DMS153 (cell line): Measurements from ENCODE around the gene PCDHGB5.
"Not testable (repeated sequence)": the region's sequence is repeated elsewhere in the genome, so short reads cannot be mapped to it uniquely, and the experiment has no call there.

Experiments
- DNase-seq: peaks from one replicate; lab custom pipeline; 2025; lab: John Stamatoyannopoulos, UW

The PCDHGB5 gene

GRCh38 chr5:141397756-141398551, at the start of gene PCDHGB5:
TSS of gene PCDHGB5 (plus strand) at chr5:141397947. CDS start at chr5:141398128, 181 bp downstream.
- not testable (repeated sequence) for DNase-seq

GRCh38 chr5:141349917-141350619, 47.7 kb upstream of the PCDHGB5 start, which contains the start of gene PCDHGB1:
TSS of gene PCDHGB1 (plus strand) at chr5:141350099. CDS start at chr5:141350261, 162 bp downstream.
- no peak for DNase-seq

GRCh38 chr5:141351591-141351990, 46.2 kb upstream of the PCDHGB5 start:
- DNase-seq, result no peak

GRCh38 chr5:141354900-141355469, 42.8 kb upstream of the PCDHGB5 start, which contains the start of gene PCDHGA4:
TSS of gene PCDHGA4 (plus strand) at chr5:141355021. CDS start at chr5:141355108, 87 bp downstream.
- DNase-seq, result no peak

GRCh38 chr5:141355641-141356040, 42.1 kb upstream of the PCDHGB5 start:
- no peak for DNase-seq

- no peak for DNase-seq
Observed at GRCh38 chr5:141356133-141356532, 41.6 kb upstream of the PCDHGB5 start.

GRCh38 chr5:141356950-141357349, 40.8 kb upstream of the PCDHGB5 start:
- no peak for DNase-seq

- no peak for DNase-seq
Observed at GRCh38 chr5:141359790-141360426, 37.8 kb upstream of the PCDHGB5 start, which contains the start of gene PCDHGB2. TSS of gene PCDHGB2 (plus strand) at chr5:141359994. CDS start at chr5:141360136, 142 bp downstream.

GRCh38 chr5:141360685-141361084, 37.1 kb upstream of the PCDHGB5 start:
- DNase-seq, result no peak

GRCh38 chr5:141362719-141363118, 35.0 kb upstream of the PCDHGB5 start:
- no peak for DNase-seq

GRCh38 chr5:141363952-141364660, 33.6 kb upstream of the PCDHGB5 start, which contains the start of gene PCDHGA5:
TSS of gene PCDHGA5 (plus strand) at chr5:141364162. CDS start at chr5:141364331, 169 bp downstream.
- DNase-seq, result no peak

GRCh38 chr5:141366016-141366896, 31.5 kb upstream of the PCDHGB5 start:
- no peak for DNase-seq

- no peak for DNase-seq
Observed at GRCh38 chr5:141369994-141370848, 27.5 kb upstream of the PCDHGB5 start, which contains the start of gene PCDHGB3. TSS of gene PCDHGB3 (plus strand) at chr5:141370242. CDS start at chr5:141370395, 153 bp downstream.

- no peak for DNase-seq
Observed at GRCh38 chr5:141371572-141372475, 25.9 kb upstream of the PCDHGB5 start.

GRCh38 chr5:141373673-141374317, 24.0 kb upstream of the PCDHGB5 start, which contains the start of gene PCDHGA6:
TSS of gene PCDHGA6 (plus strand) at chr5:141373891. CDS start at chr5:141374084, 193 bp downstream.
- DNase-seq, result no peak

GRCh38 chr5:141374627-141375026, 23.1 kb upstream of the PCDHGB5 start:
- no peak for DNase-seq

- DNase-seq, result not testable (repeated sequence)
Observed at GRCh38 chr5:141375444-141376155, 22.1 kb upstream of the PCDHGB5 start.
